Activated CD4-positive, alpha-beta T cell treated with anti-CD3 and anti-CD28 coated beads, Interleukin-2, amount 50 U/mL, for 1 hour (primary cell): Measurements from ENCODE around the gene EPN2.

ENCODE experiments used
- DNase-seq: peaks from one replicate; pipeline ENCODE4 v3.0.0-alpha.2; 2020

The EPN2 gene

GRCh38 chr17:19313066-19313745 is 76.0 kb downstream of the EPN2 start:
- no peak for DNase-seq

DNA sequence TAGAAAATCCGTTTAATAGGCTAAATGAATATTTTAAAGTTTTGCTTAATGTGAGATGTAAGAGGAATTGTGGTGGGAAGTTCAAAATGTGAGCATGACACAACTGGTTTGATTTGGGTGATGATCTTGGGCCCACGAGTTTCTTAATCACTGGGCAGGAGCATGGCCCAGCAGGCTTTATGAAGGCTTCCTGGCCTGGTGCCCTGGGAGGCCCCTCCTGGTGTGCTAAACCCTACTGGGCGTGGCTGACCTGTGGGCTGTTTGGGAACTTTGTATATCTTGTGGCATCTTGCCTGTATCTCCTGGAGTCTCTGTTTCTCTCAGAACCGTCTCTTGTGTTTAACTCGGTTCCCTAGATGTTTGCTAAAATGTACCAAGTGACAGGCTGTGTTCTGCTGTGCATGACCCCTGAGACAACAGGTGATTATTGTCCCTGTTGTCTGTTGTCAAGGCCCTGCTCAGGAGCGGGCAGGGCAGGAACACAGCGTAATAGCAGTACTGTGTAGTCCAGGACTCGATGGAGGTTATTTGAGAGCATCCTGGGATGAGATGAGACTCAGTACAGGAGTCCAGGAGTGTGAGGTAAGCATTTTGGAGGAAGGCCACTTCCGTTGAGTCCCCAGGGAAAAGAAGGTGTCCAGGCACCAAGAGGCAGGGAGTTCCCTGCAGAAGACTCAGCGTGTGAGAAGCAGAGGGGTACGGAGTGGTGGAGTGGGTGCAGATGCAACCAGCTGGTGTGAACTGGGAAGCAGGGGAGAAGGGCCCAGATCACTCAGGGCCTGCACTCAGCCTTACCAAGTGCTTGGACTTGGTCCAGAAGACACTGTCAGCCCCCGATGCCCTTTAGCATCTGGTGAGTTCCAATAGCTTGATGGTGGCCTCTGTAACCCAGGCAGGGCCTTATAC is 76.8 kb downstream of the EPN2 start:
- DNase-seq, result no peak

GRCh38 chr17:19315104-19315503 is 77.9 kb downstream of the EPN2 start:
- DNase-seq, result no peak

GRCh38 chr17:19316761-19317358 is 79.7 kb downstream of the EPN2 start:
- no peak for DNase-seq

DNA sequence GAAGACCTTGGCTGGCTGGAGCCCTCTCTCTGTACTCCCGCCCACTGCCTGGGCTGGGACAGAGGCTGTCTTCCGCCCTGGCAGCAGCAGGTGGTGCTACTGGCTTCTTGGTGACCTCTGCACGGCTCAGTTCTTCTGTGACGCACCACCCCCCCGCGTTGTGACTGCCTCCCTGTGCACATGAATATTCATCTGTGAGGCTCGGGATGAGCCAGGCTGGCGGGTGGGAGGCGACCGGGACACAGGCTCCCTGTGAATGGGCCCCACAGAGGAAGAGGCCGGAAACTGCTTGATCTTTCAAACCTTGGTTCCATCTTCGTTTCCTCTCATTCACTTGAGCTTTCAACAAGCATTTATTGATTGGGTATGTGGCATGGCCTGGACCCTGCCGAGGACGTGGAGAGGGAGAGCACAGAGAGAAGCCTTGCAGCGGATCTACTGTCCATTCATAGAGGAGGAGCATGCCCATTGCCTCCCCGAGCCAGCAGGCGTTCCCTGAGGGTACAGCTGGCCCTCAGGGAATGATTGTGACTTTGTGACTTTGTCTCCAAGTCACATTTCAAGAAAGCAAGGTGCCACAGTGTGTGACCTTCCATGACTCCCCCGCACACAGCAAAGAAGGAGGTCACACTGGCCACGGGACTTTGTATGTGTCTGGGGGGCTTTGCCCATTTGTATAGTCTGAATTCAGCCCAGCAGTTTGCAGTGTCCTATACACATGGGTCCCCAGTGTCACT is 80.4 kb downstream of the EPN2 start:
- no peak for DNase-seq

DNA sequence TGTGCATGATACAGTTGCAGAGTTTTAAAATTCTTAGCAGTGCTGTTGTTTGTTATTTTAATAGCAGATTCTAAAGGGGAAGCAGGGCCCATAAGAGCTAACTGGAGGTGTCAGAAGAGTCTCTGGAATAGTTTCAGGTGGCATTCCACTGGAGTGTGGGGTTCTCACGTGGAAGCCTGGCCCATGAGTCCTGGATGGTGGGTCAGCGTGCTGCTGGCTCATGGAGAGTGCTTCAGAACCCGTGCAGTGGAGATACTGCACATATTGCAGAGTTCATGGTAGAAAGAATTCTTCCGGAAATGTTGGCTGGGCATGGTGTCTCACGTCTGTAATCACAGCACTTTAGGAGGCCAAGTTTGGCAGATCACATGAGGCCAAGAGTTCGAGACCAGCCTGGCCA is 81.4 kb downstream of the EPN2 start:
- DNase-seq, result no peak

DNA sequence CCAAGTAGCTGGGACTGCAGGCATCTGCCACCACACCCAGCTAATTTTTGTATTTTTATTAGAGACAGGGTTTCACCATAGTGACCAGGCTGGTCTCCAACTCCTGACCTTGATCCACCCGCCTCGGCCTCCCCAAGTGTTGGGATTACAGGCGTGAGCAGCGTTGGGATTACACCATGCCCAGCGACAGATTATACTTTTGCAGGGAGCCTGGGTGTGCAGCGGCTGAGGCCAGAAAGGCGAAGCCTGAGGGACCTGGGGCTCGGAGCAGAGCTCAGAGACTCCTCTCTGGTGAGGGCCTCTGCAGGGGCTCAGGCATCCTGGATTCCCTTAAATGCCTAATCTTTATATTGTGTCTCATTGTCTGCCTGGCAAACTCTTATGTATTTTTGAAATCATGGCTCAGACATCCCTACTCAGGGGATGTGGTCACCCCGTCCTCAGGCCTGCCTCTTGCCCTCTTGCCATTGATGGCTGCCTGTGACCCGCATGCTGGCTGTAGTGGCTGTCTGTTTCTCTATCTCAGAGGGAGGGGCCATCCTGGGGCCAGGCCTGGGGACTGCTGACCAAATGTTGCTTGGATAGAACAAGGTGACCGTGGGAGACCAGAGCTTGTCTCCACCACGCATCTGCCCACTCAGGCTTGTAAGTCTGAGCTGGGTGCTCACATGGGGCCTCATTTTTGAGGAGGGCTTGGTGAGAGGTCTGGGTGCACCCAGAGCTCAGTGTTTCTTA is 82.8 kb downstream of the EPN2 start:
- no peak for DNase-seq

DNA sequence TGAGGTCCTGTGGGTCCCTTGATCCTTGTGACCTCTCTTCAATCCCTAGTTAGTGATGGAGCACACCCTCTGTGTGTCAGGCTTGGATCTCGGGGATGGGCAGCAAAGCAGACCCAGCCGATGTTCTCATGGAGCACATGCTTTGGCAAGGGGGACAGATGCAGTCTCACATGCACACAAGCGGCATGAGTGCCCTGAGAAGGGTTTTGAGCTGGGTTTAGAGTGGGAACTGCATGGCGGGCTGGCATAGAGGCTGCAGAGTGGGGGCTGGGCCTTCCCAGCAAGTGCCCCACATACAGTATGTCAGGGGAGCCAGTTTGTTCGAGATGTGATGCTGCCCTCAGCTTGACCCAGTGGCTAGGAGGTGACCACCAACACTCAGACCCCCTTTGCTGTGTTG is 83.7 kb downstream of the EPN2 start:
- DNase-seq, result no peak

GRCh38 chr17:19321481-19322128 is 84.4 kb downstream of the EPN2 start:
- no peak for DNase-seq

GRCh38 chr17:19322129-19322505 is 85.0 kb downstream of the EPN2 start:
- DNase-seq, result no peak

GRCh38 chr17:19322861-19323260 is 85.7 kb downstream of the EPN2 start:
- no peak for DNase-seq

- DNase-seq, result no peak
Observed at GRCh38 chr17:19325542-19325941, 88.4 kb downstream of the EPN2 start.

DNA sequence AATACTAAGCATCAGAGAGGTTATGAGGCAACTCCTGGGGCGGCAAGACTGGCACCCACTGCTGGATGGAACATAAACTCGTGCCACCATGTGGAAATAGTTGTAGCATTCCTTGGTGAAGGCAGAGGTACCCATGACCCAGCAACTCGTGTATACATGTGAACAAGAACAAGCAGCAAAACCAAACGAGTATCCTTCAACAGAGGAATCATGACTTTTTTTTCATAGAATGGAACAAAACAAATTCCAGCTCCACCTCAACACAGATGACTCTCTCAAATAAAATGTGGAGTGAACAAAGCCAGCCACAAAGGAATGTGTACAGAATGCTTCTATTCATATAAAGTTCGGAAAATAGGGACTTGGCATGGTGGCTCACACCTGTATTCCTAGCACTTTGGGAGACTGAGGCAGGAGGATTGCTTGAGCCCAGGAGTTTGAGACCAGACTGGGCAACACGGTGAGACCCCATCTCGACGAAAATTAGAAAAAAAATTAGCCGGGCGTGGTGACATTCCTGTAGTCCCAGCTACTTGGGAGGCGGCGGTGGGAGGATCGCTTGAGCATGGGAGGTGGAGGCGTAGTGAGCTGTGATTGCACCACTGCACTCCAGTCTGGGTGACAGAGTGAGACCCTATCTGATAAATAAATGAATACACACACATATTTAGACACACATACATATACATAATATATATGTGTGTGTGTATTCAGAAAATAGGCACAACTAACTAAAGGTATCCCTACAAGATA is 90.0 kb downstream of the EPN2 start:
- no peak for DNase-seq

- DNase-seq, result no peak
Observed at GRCh38 chr17:19328441-19329061, 91.4 kb downstream of the EPN2 start.

- DNase-seq, result no peak
Observed at GRCh38 chr17:19329136-19329535, 92.0 kb downstream of the EPN2 start.

DNA sequence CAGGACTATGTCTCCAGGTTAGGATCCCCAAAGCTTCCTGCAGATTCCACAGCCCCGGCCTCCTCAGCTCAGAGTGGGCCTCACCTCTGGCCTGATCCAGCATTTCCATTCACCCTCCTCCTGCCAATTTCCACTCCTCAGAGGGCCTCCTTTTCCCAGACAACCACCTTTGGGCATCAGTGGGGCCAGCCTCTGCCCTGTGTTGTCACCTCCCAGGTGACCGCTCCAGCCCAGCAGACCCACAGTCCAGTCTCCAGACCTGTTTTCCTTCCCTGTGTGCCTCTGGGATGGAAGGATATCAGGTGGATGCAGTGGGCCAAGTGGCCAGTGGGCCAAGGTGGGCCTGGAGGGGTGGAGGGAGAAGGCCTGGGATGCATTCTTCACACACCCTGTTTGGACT is 92.7 kb downstream of the EPN2 start:
- DNase-seq, result no peak

GRCh38 chr17:19330271-19330670 is 93.1 kb downstream of the EPN2 start:
- DNase-seq, result no peak

DNA sequence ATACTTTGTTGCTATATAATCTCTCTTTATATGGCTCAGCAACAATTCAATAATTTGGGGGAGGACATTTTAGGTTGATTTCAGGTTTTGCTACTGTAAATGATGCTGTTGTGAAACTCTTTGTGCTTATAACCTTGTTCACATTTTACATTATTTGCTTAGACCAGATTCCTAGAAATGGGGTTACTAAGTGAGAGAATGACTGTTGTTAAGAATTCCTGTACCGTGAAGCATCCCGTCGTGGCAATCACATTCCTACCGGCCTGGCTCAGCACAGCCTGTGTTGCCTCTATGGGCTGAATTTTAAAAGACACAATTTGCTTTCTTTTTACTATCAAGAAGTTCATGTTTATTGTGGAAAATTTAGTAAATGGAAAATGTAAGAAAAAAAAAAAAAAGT is 94.0 kb downstream of the EPN2 start:
- no peak for DNase-seq

DNA sequence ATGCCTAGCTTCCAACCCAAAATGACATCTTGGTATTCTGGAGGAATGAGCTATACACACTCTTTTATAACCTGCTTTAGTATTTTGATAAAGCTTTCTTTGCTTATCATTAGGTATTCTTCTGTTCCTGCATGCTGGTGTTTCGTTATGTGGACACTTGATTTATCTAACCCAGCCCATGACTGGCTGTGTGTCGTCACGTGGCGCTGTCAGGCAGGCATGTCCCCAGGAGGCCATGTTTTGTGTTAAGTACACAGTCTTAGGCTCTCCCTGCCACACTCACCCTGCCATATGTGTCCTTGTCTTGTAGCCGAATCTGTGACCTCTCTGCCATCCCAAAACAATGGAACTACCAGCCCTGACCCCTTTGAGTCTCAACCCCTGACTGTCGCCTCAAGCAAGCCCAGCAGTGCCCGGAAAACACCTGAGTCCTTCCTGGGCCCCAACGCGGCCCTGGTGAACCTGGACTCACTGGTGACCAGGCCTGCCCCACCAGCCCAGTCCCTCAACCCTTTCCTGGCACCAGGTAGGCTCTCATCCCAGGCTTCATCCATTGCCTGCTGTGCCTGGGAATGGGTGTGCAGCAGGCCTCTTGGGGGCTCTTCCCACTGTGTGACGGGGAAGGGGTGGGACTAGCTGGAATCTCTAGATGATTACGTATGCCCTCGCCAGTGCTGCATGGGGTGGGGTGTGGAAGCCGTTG is 94.5 kb downstream of the EPN2 start:
- DNase-seq, result no peak
